MM.1S (cell line): ENCODE measurements around the gene MGST3.

Experiments used
- EZH2 ChIP-seq: fragments of 300-600 bp; sonication (generic); optimal IDR thresholded peaks from 2 replicates; pipeline ENCODE3; 2017; ENCODE audit warnings: low read depth, mild to moderate bottlenecking, antibody characterized with exemption, low read length, mixed read lengths
- EZH2phosphoT487 ChIP-seq: fragments of 300-600 bp; sonication (generic); IDR thresholded peaks from 2 replicates; pipeline ENCODE4 v1.6.1; 2018; ENCODE audit warnings: antibody characterized with exemption, low read length
- TF ChIP-seq, protein P1 (sequence below): fragments of 300-600 bp; sonication (generic); IDR thresholded peaks from 2 replicates; pipeline ENCODE4 v1.5.1; 2016; ENCODE audit warnings: antibody characterized with exemption, low read length, mixed read lengths

DNA sequence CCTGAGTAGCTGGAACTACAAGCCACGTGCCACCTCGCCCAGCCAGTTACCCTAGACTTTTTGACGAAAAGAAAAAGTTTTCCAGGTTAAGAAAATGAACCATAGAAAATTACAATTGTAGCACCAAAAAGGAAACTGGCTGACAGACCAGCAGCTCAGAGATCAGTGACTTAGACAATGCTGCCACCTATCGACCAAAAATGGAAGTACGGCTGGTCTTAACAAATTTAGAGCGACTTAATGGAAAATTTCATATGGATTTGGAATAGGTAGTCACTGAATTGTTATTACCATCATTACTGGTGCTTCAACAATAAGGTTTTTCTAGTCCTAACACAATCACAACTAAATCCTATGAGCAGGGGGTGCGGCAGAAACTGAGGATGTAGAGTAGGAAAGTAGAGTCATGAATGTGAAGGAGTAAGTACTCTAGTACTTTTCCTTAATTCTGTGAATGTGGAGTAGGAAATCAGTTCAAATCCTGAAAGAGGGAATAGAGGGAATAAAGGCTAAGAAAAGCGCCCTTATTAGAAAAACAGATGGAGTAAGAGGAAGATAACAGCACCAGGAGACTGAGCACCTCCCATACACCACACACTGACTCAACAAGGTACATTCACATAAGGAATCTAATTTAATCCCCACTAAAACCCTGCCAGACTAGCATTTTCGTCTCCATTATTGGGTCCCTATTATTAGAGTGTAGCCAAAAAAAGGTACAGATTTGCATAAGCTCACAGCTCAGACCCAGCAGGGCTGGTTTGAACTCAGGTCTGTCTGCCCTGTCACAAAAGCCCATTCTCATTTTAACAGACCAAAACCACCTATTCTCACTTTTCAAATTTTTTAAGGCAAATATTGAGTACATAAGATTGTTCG lies 37.9 kb upstream of the MGST3 start:
- TF ChIP-seq, protein P1, sequence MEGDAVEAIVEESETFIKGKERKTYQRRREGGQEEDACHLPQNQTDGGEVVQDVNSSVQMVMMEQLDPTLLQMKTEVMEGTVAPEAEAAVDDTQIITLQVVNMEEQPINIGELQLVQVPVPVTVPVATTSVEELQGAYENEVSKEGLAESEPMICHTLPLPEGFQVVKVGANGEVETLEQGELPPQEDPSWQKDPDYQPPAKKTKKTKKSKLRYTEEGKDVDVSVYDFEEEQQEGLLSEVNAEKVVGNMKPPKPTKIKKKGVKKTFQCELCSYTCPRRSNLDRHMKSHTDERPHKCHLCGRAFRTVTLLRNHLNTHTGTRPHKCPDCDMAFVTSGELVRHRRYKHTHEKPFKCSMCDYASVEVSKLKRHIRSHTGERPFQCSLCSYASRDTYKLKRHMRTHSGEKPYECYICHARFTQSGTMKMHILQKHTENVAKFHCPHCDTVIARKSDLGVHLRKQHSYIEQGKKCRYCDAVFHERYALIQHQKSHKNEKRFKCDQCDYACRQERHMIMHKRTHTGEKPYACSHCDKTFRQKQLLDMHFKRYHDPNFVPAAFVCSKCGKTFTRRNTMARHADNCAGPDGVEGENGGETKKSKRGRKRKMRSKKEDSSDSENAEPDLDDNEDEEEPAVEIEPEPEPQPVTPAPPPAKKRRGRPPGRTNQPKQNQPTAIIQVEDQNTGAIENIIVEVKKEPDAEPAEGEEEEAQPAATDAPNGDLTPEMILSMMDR: peak; percentile 99
- TF ChIP-seq EZH2 (no peak), EZH2phosphoT487 (no peak)
